Body of pancreas (tissue), 4 donors: Measurements from ENCODE around the gene ZFHX2. TPM values are rescaled to one million over a fixed set of nuclear protein-coding genes. Genes with fewer than 3 reads are reported as not detected.

Experiments
- ATAC-seq: fragments of 150-250 bp; one replicate; pipeline ENCODE4 v1.9.1; 2016
- DNase-seq, 4 donors: peaks; one replicate each; pipeline ENCODE4 v3.0.0-alpha.2; 2019
- H3K27ac ChIP-seq, 4 donors: fragments of 200-600 bp; sonication (generic); 1 replicate in 3 of 4; 2 replicates in 1 of 4; pipeline versions ENCODE4 v1.5.1 to v1.6.1; 2016 to 2019; ENCODE audit warnings: mild to moderate bottlenecking in 1 of 4, mixed read lengths in 1 of 4, moderate library complexity in 1 of 4
- H3K27me3 ChIP-seq, 2 donors: fragments of 200-600 bp; sonication (generic); one replicate each; pipeline ENCODE4 v1.6.0; 2016; ENCODE audit warnings: mild to moderate bottlenecking in 1 of 2
- H3K36me3 ChIP-seq, 2 donors: fragments of 200-600 bp; sonication (generic); replicated peaks in 1 of 2; 2 replicates each; pipeline ENCODE4 v1.5.1; 2016; ENCODE audit warnings: low read depth in 2 of 2; ENCODE audit not compliant: insufficient read depth in 1 of 2
- H3K4me1 ChIP-seq: fragments of 200-600 bp; sonication (generic); one replicate; pipeline ENCODE4 v1.6.0; 2016
- H3K4me3 ChIP-seq, 2 donors: fragments of 200-600 bp; sonication (generic); 1 replicate in 1 of 2; 2 replicates in 1 of 2; pipeline ENCODE4 v1.5.1; 2016 to 2019
- H3K9me3 ChIP-seq, 3 donors: fragments of 200-600 bp; sonication (generic); 1 replicate in 2 of 3; 2 replicates in 1 of 3; pipeline ENCODE4 v1.5.1; 2016
- CTCF ChIP-seq, 7 experiments: fragments of 450-650 bp in 4 of 7; fragments of 200-600 bp in 3 of 7; sonication (generic) in 3 of 7; IDR thresholded peaks; one replicate each; pipeline ENCODE4 v1.5.1; 2016 to 2019; ENCODE audit warnings: antibody characterized with exemption in 7 of 7
- POLR2A ChIP-seq, 3 donors: fragments of 450-650 bp; IDR thresholded peaks; one replicate each; pipeline ENCODE4 v1.6.1; 2016; ENCODE audit warnings: antibody characterized with exemption in 3 of 3, mild to moderate bottlenecking in 2 of 3
- WGBS, 2 donors: methylation state at CpG; one replicate each; pipeline ENCODE4 v1.1.5; 2017; 5-methylcytosine and 5-hydroxymethylcytosine counted together
- intact Hi-C: fragments of 100-400 bp; cut with DNase I; formaldehyde crosslinking; loops from one replicate; pipeline ENCODE4 v1.15.1; 2023
- total RNA-seq, 2 donors: library from RNA; depleted of rRNA; stranded (reverse); fragments of >200 nt; gene quantifications; one replicate each; pipeline ENCODE4 v1.1.0, GENCODE V29; 2016

ZFHX2 gene
- total RNA-seq, 2 donors from 2014 or later, result 0.33 to 1.6 TPM

DNA sequence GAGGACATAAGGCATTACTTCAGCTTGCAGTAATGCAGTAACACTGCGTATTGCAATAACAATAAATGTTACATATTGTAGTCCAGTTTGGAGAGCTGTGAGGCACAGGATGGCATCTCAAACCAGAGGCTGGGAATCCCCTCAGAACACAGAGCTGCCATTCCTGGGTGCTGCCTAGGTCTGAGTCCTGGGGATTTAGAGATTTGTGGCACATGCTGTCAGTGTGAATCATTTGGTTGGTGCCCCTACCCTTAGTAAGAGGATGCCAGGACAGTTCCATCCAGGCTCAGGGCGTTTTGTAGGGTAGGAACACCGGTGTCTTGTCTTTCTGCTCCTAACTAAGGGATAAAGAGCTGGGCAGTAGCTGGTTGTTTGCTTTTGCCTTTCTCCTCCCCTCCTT is 22.5 kb downstream of the ZFHX2 start:
- Histone ChIP-seq H3K4me3 (no peak overlapping the region), H3K36me3 (no peaks in the 10 kb centered on the region), H3K9me3 (no peaks in the 10 kb centered on the region), H3K4me1 (no peaks in the 10 kb centered on the region), H3K27me3 (no peaks in the 10 kb centered on the region), H3K27ac (no peak overlapping the region)
- intact Hi-C loops, result no loop called here
- ATAC-seq, result no peak
- WGBS, 2 donors, result 66 to 87% methylated on average over 3 of the region's 3 CpGs
- no peak for TF ChIP-seq POLR2A (IDR thresholded peaks at IDR 0.05)
- TF ChIP-seq CTCF (IDR thresholded peaks at IDR 0.05), result no peak
- DNase-seq, result no peak

DNA sequence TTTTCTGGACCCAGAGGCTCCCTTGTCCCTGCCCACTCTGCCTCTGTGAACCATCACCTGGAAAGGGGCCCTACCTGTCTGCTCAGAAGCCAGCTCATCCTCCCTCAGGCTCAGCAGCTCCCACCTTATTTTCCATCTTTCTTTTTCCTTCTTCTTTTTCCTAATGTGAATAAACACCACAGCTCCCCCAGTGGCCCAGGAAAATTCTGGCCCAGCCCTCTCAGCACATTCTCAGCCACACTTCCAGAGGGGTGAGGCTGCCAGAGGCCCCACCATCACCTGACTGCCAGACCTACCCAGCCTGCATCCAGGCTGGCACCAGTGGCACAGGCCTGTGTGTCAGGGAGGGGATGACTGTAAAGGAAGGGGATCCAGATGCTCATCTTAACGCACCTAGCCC is 23.0 kb downstream of the ZFHX2 start:
- 80 to 94% methylated on average over 1 of the region's 1 CpG for WGBS, 2 donors

DNA sequence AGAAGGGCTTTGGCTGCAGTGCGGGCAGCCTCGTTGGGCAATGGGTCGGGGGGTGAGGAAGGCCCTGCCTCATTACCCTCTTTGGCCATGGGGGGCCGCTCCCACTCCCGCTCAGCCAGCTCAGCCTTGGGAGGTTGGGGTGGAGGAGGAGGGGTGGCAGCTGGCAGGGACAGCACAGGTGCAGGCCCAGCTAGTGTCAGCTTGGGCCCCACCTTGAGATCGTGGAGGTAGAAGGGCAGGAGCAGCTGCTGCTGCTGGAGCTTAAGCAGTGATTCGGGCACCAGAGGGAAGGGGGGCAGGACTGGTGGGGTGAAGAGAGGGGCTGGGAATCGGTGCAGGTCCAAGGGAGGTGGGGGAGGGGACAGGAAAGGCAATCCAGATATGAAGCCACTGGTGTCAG is 26.0 kb downstream of the ZFHX2 start:
- H3K4me1 ChIP-seq, result no peaks in the 10 kb centered on the region
- H3K27ac ChIP-seq, result no peak overlapping the region
- whole genome bisulfite sequencing, 2 donors, result 68 to 83% methylated on average over 5 to 8 of the region's 8 CpGs
- no peak for TF ChIP-seq POLR2A (IDR thresholded peaks at IDR 0.05)
- no peak for TF ChIP-seq CTCF (IDR thresholded peaks at IDR 0.05)
- H3K27me3 ChIP-seq, result no peaks in the 10 kb centered on the region
- DNase-seq (no peak), ATAC-seq (no peak)
- H3K9me3 ChIP-seq, result no peaks in the 10 kb centered on the region
- no peak overlapping the region for H3K4me3 ChIP-seq
- intact Hi-C loops, result no loop called here
- no peaks in the 10 kb centered on the region for H3K36me3 ChIP-seq

More for the DNA sequence above, 23.0 kb downstream of the ZFHX2 start:
- H3K4me3 ChIP-seq, result no peak overlapping the region
- H3K4me1 ChIP-seq, result no peaks in the 10 kb centered on the region
- intact Hi-C loops, result no loop called here
- ATAC-seq (no peak), DNase-seq (no peak)
- no peaks in the 10 kb centered on the region for H3K36me3 ChIP-seq
- H3K27ac ChIP-seq, result no peak overlapping the region
- H3K27me3 ChIP-seq, result no peaks in the 10 kb centered on the region
- TF ChIP-seq POLR2A (IDR thresholded peaks at IDR 0.05) (no peak), CTCF (IDR thresholded peaks at IDR 0.05) (no peak)
- H3K9me3 ChIP-seq, result no peaks in the 10 kb centered on the region

GRCh38 chr14:23524954-23525353 is 26.6 kb downstream of the ZFHX2 start:
- no peaks in the 10 kb centered on the region for H3K4me1 ChIP-seq
- H3K36me3 ChIP-seq, result no peaks in the 10 kb centered on the region
- H3K27ac ChIP-seq, result no peak overlapping the region
- intact Hi-C loops, result no loop called here
- H3K9me3 ChIP-seq, result no peaks in the 10 kb centered on the region
- no peak for ATAC-seq
- no peak overlapping the region for H3K4me3 ChIP-seq
- H3K27me3 ChIP-seq, result no peaks in the 10 kb centered on the region
- no peak for TF ChIP-seq POLR2A (IDR thresholded peaks at IDR 0.05)
- TF ChIP-seq CTCF (IDR thresholded peaks at IDR 0.05), result no peak
- WGBS, 2 donors, result 88 to 92% methylated on average over 12 to 14 of the region's 14 CpGs
- no peak for DNase-seq

DNA sequence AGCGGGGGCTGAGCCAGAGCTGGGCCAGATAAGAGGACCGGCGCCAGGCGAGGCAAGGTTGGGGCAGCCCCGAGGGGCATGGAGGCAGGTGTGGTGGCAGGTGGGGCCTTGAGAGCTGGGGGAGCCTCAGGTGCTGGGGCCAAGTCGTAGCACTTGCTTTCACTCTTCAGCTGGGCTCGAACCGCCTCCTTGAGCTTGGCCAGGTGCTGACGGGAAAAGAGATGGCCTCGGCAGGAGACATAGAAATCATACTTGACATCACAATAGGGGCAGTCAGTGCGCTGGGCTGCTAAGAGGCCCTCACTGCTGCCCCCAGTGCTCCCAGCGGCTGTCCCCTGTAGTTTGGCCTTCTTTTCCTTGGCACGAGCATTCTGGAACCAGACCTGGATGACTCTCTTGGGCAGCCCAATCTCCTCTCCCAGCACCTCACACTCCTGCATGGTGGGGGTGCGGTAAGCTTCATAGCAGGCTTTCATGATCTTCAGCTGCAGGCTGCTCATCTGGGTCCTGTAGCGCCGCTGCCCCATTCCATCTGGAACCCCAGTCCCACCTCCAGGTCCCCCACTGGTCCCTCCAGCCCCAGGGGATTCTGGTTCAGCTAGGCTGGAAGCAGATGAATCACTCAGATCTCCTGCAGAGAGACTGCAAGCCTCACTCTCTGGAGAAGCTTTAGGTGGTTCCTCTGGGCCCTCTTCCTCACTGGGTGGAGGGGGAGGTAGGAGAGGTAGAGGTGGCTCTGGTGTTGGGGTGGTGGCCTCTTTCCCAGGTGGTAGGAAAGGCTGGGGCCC is 28.1 kb downstream of the ZFHX2 start:
- Histone ChIP-seq H3K9me3 (no peaks in the 10 kb centered on the region), H3K36me3 (no peaks in the 10 kb centered on the region), H3K4me1 (no peaks in the 10 kb centered on the region), H3K4me3 (no peak overlapping the region), H3K27ac (no peak overlapping the region), H3K27me3 (no peaks in the 10 kb centered on the region)
- intact Hi-C loops, result no loop called here
- no peak for ATAC-seq
- WGBS, 2 donors, result 86 to 93% methylated on average over 16 of the region's 16 CpGs
- no peak for DNase-seq
- TF ChIP-seq CTCF (IDR thresholded peaks at IDR 0.05), result no peak
- no peak for TF ChIP-seq POLR2A (IDR thresholded peaks at IDR 0.05)
